Measurements from ENCODE around the gene ADGRA1.
"Not testable (repeated sequence)": the region's sequence is repeated elsewhere in the genome, so short reads cannot be mapped to it uniquely, and the experiment has no call there.

Gene ADGRA1

DNA sequence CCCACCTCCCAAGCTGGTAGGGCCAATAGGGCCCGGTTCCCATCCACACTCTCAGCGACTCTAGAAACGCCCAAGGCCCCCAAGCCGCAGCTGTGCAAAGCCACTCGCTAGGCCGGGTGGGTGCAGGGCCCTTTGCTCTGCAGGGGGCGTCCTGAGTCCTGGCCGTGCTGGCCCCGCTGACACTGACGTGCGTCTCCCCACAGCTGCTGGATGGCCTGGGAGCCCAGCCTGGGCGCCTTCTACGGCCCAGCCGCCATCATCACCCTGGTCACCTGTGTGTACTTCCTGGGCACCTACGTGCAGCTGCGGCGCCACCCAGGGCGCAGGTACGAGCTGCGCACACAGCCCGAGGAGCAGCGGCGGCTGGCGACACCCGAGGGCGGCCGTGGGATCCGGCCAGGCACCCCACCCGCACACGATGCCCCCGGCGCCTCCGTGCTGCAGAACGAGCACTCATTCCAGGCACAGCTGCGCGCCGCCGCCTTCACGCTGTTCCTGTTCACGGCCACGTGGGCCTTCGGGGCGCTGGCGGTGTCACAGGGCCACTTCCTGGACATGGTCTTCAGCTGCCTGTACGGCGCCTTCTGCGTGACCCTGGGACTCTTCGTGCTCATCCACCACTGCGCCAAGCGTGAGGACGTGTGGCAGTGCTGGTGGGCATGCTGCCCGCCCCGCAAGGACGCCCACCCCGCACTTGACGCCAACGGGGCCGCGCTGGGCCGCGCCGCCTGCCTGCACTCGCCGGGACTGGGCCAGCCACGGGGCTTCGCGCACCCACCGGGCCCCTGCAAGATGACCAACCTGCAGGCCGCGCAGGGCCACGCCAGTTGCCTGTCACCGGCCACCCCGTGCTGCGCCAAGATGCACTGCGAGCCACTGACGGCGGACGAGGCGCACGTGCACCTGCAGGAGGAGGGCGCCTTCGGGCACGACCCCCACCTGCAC lies 40.7 kb downstream of the ADGRA1 start:
- no peak for DNase-seq (ENCODE audit: low read depth)

DNA sequence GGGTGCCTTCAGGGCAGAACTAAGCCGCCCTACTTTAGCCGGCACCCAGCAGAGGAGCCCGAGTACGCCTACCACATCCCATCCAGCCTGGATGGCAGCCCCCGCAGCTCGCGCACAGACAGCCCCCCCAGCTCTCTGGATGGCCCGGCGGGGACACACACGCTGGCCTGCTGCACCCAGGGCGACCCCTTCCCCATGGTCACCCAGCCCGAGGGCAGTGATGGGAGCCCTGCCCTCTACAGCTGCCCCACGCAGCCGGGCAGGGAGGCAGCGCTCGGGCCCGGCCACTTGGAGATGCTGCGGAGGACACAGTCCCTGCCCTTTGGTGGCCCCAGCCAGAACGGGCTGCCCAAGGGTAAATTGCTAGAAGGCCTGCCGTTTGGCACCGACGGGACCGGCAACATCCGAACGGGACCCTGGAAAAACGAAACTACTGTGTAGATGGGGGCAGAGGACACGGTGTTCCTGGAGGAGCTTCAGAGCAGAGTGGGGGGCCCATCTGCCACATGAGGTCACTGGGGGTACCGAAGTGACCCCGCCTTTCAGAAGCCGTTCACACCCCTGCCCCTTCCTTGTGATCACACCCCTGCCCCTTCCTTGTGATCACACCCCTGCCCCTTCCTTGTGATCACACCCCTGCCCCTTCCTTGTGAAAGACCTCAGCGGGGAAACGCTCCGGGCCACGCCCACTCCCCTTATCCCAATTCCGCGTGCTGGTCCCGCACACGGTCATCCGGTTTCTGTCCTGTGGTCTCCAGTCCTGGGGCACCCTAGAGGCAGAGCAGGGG lies 41.5 kb downstream of the ADGRA1 start:
- no peak for DNase-seq (ENCODE audit: low read depth)

GRCh38 chr10:133129859-133130495 lies 42.3 kb downstream of the ADGRA1 start:
- DNase-seq (ENCODE audit: low read depth): no peak

DNA sequence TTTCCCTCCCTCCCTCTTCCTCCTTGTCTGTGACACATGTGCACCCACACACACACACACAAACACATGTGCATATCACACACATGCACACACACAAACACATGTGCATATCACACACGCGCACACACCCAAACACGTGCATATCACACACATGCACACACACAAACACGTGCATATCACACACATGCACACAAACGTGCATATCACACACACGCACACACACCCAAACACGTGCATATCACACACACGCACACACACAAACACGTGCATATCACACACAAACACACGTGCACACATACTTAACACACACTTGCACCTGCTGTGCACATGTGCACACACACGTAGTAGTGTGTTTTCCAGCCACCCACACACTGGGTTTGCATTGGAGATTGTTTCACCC lies 42.9 kb downstream of the ADGRA1 start:
- no peak for DNase-seq (ENCODE audit: low read depth)

GRCh38 chr10:133131053-133131452 lies 43.3 kb downstream of the ADGRA1 start:
- no peak for DNase-seq (ENCODE audit: low read depth)

DNA sequence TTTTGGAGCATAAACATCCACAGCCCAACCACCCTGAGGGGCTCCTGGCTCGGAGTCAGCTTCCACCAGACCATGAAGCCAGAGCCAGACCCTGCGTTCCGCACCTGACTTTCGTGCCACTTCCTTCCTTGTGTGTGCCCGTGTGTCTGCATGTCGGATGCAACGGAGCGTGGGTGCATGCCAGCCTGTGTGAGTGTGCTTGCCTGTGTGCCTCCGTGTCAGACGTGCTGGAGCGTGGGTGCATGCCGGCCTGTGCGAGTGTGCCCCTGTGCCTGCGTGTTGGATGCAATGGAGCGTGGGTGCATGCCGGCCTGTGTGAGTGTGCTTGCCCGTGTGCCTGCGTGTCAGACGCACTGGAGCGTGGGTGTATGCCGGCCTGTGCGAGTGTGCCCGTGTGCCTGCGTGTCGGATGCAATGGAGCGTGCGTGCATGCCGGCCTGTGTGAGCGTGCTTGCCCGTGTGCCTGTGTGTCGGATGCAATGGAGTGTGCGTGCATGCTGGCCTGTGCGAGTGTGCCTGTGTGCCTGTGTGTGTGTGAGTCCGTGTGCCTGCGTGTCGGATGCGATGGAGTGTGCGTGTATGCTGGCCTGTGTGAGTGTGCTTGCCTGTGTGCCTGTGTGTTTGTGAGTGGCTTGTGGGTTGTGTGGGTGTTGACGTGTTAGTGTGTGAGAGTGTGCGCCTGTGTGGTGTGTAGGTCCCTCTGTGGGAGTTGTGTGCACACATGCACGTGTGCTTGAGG lies 44.2 kb downstream of the ADGRA1 start:
- no peak for DNase-seq (ENCODE audit: low read depth)

DNA sequence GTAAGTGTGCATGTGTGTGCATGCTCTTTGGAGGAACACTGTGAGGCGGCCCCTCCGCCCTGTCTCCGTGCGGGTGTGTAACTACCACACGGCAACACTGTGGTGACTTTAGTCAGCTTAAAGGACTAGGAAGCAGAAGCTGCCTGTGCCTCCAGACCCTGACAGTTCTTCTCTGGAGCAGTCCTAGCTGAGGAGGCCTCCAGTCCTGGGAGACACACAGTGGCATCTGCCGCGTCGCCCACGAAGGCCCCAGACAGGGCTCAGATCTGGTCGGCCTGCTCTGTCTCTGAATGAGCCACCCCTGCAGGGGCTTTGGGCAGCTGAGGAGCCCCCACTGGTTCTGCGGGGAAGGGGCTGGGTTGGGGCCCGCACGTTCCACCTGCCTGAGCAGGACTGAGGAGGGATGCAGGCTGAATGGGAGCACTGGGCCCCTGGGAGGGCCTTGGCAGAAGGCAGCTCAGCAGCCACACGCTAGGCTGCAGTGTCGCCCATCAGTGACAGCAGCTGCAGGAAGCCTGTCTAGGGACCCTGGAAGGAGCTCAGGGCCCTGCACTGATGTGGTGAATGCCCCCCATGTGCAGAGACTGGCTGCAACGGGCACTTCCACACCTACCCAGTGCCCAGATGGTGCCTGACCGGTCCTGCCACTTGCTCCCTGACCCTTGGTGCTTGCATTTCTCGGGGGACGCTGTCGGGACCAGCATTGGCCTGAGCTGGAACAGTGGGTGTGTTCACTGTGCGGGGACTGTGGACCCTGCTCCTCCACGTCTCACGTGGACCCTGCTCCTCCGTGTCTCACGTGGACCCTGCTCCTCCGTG lies 45.0 kb downstream of the ADGRA1 start:
- no peak for DNase-seq (ENCODE audit: low read depth)

DNA sequence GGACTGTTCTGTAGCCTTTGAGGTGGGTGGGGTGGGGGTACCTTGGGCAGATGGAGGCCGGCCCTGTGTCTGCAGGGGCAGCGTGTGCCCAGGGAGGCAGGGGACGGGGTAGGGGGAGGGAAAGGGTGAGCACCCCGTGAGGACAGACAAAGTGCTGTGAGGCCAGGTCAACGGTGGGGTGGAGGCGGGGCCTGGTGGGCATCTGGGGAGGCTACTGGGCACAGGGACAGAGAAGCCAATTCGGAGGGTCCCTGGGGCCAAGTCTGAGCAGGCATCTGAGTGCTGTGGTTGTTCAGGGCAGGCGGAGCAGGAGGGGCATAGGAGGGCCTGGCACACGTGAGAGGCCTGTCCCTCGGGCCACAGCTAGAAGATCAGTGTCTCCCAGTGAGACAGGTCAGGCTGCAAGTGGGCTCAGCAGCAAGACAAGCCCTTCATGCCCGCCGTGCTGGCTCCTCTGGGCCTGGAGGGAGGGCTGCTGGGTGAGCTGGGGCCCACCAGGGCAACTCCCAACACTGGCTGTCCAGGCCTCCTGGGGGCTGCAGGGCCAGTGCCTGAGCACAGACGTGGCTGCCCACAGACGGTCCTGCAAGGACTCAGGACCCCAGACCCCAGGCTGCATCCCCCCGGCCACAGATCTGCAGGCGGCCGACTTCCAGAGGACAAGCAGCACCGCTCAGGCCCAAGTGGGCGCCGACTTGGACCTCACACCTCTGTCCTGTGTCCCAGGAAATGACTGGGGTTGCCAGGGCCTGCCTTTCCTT lies 45.9 kb downstream of the ADGRA1 start:
- no peak for DNase-seq (ENCODE audit: low read depth)

DNA sequence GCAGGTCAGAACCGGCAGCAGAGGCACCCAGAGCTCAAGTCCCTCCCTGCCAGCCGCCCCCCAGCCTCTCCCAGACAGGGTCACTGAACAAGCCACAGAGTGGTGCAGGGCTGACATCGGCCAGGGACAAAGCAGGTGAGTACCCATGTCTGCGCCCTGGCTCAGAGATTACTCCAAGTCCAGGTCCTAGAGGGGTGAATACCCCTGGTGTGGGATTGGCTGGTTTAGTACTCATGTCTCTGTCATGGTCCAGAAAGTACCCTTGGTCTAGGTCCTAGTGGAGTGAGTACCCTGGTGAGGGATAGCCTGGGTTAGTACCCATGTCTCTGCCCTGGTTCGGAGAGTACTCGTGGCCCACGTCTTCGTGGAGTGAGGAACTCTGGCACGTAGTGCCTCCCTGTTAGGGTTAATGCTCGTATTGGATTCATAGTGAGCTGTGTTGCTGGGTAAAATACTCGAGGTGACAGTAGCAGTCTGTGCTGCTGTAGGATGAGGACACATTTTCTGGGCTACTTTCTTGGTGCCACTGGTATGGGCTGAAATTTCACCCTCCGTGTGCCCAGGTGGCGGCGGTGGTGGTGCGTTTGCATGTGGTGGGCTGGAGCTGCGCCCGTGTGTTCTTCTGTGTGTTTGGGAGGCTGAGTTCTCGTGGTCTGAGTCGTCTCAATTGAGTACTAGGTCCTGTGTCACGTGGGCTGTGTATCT lies 46.8 kb downstream of the ADGRA1 start:
- no peak for DNase-seq (ENCODE audit: low read depth)

GRCh38 chr10:133135116-133135465 lies 47.4 kb downstream of the ADGRA1 start:
- no peak for DNase-seq (ENCODE audit: low read depth)

GRCh38 chr10:133137486-133138145 lies 49.9 kb downstream of the ADGRA1 start:
- DNase-seq (ENCODE audit: low read depth): not testable (repeated sequence)

DNA sequence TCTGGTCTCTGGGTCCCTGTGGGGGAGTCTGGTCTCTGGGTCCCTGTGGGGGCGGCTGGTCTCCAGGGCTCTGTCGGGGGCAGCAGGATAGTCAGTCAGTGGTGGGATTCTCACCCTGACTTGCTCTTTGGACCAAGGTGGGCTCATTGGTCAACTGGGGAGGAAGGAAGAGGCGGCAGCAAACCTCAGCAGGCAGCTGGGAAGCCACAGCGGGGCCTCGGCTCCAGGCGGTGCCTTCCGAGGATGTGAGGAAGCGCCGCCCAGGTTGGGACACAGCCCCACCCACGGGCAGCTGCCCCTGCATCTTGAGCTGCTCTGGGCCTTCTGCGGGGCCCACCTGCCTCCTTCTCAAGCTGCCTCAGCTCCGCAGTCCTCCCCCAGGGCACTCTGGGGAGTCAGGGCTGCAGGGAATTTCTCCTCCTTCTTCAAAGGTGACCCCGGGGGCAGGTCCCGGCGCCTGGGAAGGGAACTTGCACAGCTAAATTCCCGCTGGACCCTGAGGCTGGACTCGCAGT lies 51.9 kb downstream of the ADGRA1 start:
- DNase-seq (ENCODE audit: low read depth): no peak

DNA sequence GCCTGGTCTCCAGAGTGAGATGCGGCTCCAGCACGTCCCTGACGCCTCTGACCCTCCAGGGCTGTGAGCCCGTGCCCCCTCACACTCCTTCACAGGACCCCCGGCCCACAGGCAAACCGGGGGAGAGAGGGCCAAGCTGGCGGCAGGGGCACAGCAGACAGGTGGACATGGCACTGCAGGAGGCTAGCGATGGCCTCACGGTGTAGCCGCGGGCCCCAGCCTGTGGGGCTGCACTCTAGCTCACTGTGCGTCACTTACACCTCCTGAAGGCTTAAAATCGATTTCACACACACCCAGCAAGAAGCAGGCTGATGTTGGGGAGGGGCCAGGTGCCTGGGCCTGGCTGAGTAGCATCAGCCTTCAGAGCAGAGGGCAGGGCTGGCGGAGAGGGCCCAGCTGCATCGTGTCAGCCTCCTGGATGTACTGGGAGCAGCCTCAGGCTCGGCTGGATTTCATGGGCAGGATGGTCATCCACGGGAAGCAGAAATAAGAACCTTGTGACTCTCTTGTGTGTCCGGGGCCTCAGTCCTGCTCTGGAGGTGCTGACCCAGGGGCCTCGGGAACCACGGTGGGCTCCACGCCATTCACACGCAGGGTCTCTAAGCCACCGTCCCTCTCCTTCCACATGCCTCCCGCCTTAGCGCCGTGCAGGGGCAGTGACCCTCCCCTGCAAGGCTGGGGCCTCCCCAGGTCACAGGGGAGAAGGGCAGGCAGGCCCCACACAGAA lies 52.9 kb downstream of the ADGRA1 start:
- no peak for DNase-seq (ENCODE audit: low read depth)

DNA sequence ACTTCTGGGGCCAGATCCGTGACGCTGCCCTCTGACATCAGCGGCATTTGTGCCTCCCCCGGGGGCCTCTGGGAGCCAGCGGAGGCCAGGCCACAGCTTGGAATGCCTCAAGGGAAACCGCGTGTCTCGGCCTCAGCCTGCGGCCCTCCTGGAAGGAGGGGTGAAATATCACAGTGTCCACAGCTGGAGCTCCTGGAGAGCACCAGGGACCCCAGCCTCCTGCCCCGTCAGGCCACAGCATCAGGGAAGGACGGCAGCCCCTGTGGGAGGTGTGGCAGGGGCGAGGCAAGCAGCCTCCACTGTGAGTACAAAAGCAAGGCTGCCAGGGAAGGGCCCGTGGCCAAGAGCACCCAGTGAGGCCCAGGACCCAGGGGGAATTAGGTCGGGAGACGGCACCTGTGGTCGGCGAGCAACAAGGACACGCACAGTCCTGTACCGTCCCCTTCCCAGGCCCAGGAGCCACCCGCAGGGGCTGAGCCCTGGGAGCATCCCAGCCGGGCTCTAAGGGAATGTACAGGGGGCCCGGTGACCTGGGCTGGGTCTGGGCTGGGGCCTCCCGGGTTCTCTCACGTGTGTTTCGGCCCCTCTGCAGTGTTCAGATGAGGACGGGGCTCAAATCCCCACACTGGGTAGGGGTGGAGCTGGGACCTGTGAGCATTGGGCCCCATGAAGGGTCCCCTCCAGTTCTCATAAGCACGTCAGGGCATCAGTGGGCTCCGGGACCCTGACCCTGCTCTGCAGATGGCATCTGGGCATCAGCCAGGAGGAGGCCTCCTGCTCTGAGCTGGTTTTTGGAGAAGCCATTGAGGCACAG lies 53.6 kb downstream of the ADGRA1 start:
- no peak for DNase-seq (ENCODE audit: low read depth)

- DNase-seq (ENCODE audit: low read depth): no peak
Measured at GRCh38 chr10:133141958-133142340, 54.2 kb downstream of the ADGRA1 start.

GRCh38 chr10:133142523-133143199 lies 54.9 kb downstream of the ADGRA1 start:
- DNase-seq (ENCODE audit: low read depth): no peak

- DNase-seq (ENCODE audit: low read depth): no peak
Measured at GRCh38 chr10:133143200-133143533, 55.4 kb downstream of the ADGRA1 start.
